ENCODE data around the gene PKP2. TPM values are rescaled to one million over a fixed set of nuclear protein-coding genes. Genes with fewer than 3 reads are reported as not detected.

Gene PKP2
- total RNA-seq, 1 donor from 2014 or later = not detected

DNA sequence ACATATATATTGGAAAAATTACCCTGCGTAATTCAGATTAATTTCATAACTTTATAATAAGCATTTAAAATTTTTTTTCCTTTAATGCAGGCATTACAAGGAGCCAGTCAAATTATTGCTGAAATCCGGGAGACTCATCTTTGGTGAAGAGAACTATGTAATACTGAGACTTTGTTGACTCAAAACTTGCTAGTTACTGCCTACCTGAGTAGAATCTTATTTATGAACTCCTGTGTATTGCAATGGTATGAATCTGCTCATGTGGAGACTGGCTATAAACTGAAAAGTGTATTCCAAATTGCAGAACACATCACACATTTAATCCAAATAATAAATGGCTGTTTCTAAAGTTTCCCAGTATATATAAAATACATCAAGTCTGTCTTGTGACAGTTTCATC lies 153.3 kb downstream of the PKP2 start:
- no peak overlapping the region for H3K27ac Mint-ChIP-seq
- ATAC-seq (ENCODE audit: low read depth) (no peak), DNase-seq (no peak)
- no peaks in the 10 kb centered on the region for H3K9me3 Mint-ChIP-seq
- CTCF ChIA-PET = interaction anchor here (0.5 kb wide), 1 partner anchor 342 kb away, joined by 4 read pairs; no protein-coding TSS in a partner anchor
- POLR2A ChIA-PET = interaction anchor here (0.7 to 1.0 kb wide), 2 partner anchors 13 to 66 kb away, joined by 4 to 8 read pairs; partner anchors contain the start of gene YARS2
- H3K4me3 Mint-ChIP-seq = no peak overlapping the region
- no peaks in the 10 kb centered on the region for H3K4me1 Mint-ChIP-seq
- H3K36me3 Mint-ChIP-seq (ENCODE audit: low read depth) = peaks cover 91% of the 10 kb centered on the region
- no peaks in the 10 kb centered on the region for H3K27me3 Mint-ChIP-seq
- TF ChIP-seq, protein P1, sequence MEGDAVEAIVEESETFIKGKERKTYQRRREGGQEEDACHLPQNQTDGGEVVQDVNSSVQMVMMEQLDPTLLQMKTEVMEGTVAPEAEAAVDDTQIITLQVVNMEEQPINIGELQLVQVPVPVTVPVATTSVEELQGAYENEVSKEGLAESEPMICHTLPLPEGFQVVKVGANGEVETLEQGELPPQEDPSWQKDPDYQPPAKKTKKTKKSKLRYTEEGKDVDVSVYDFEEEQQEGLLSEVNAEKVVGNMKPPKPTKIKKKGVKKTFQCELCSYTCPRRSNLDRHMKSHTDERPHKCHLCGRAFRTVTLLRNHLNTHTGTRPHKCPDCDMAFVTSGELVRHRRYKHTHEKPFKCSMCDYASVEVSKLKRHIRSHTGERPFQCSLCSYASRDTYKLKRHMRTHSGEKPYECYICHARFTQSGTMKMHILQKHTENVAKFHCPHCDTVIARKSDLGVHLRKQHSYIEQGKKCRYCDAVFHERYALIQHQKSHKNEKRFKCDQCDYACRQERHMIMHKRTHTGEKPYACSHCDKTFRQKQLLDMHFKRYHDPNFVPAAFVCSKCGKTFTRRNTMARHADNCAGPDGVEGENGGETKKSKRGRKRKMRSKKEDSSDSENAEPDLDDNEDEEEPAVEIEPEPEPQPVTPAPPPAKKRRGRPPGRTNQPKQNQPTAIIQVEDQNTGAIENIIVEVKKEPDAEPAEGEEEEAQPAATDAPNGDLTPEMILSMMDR (IDR thresholded peaks at IDR 0.05) = no peak
- intact Hi-C loops (cut with micrococcal nuclease) = no loop called here

DNA sequence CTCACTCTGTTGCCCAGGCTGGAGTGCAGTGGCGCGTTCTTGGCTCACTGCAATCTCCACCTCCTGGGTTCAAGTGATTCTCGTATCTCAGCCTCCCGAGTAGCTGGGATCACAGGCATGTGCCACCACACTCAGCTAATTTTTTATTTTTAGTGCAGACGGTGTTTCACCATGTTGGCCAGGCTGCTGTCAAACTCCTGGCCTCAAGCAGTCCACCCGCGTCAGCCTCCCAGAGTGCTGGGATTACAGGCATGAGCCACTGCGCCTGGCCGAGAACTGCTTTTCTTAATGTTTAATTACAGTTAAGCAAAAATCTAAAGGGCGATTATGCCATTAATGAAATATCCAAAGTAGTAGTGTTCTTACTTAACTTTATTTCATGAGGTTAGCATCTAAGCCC lies 154.4 kb downstream of the PKP2 start:
- Mint-ChIP-seq H3K27ac (no peak overlapping the region), H3K9me3 (no peaks in the 10 kb centered on the region), H3K4me3 (no peak overlapping the region), H3K27me3 (no peaks in the 10 kb centered on the region), H3K36me3 (ENCODE audit: low read depth) (peaks cover 88% of the 10 kb centered on the region), H3K4me1 (no peaks in the 10 kb centered on the region)
- ATAC-seq (ENCODE audit: low read depth) = no peak
- TF ChIP-seq, protein P1 (IDR thresholded peaks at IDR 0.05) = no peak
- POLR2A ChIA-PET = interaction anchor here (0.6 to 1.1 kb wide), 3 partner anchors 12 to 1391 kb away, joined by 3 to 5 read pairs (median 4); no protein-coding TSS in a partner anchor
- CTCF ChIA-PET = no interaction called here
- no peak for DNase-seq
- intact Hi-C loops (cut with micrococcal nuclease) = no loop called here

Other genes starting within 250 kb of the PKP2 start
- 67.8 and 83.1 TPM in 2 replicates for gene DNM1L, start 217.5 kb downstream of the PKP2 start, total RNA-seq
- 19.6 and 23.2 TPM in 2 replicates for gene YARS2, start 140.9 kb downstream of the PKP2 start, total RNA-seq